T-cell (primary cell): ENCODE data around the gene B3GALT4. TPM values are rescaled to one million over a fixed set of nuclear protein-coding genes. Genes with fewer than 3 reads are reported as not detected.

Experiments used
- ATAC-seq, 4 experiments: fragments of 200-7000 bp in 3 of 4; fragments of 150-1000 bp in 1 of 4; cut with Tn5 transposase; replicated peaks in 1 of 4; 1 replicate in 3 of 4; 2 replicates in 1 of 4; pipeline ENCODE4 v1.10.0; 2021; ENCODE audit warnings: moderate library complexity in 3 of 4, mild to moderate bottlenecking in 2 of 4, moderate number of reproducible peaks in 1 of 4
- CTCF ChIA-PET, 2 donors: fragments of 300-600 bp; sonication (Branson Sonifier 250); formaldehyde crosslinking; loops; one replicate each; lab custom pipeline; 2022; ENCODE audit warnings: antibody characterized with exemption in 2 of 2; lab: Charles Lee
- POLR2A ChIA-PET, 2 donors: fragments of 300-600 bp; sonication (Branson Sonifier 250); formaldehyde crosslinking; loops; one replicate each; lab custom pipeline; 2022; ENCODE audit warnings: antibody characterized with exemption in 2 of 2; lab: Charles Lee
- DNase-seq, 35 experiments: peaks; one replicate each; pipeline versions ENCODE4 v3.0.0 to v3.0.0-alpha.2; 2013 to 2023
- H3K27ac ChIP-seq: one replicate; pipeline ENCODE4 v1.5.1; 2013; ENCODE audit warnings: low read length
- H3K27me3 ChIP-seq, 2 experiments: replicated peaks in 1 of 2; 1 replicate in 1 of 2; 2 replicates in 1 of 2; pipeline versions ENCODE4 v1.6.1 to v1.7.0; 2013; ENCODE audit warnings: low read length in 1 of 2, mixed read lengths in 1 of 2; ENCODE audit not compliant: control insufficient read depth in 2 of 2, insufficient read depth in 2 of 2; ENCODE audit errors: extremely low read depth in 1 of 2
- H3K36me3 ChIP-seq, 2 donors: 1 replicate in 1 of 2; 2 replicates in 1 of 2; pipeline versions ENCODE4 v1.6.1 to v1.7.0; 2013; ENCODE audit warnings: low read length in 1 of 2; ENCODE audit not compliant: control insufficient read depth in 2 of 2, insufficient read depth in 1 of 2; ENCODE audit errors: extremely low read depth in 1 of 2
- H3K4me1 ChIP-seq, 2 experiments: 1 replicate in 1 of 2; 2 replicates in 1 of 2; pipeline versions ENCODE4 v1.6.1 to v1.7.0; 2013; ENCODE audit warnings: low read length in 2 of 2, mixed read lengths in 1 of 2; ENCODE audit not compliant: insufficient read depth in 2 of 2, control insufficient read depth in 1 of 2; ENCODE audit errors: extremely low read depth in 1 of 2
- H3K4me3 ChIP-seq, 2 donors: 1 replicate in 1 of 2; 2 replicates in 1 of 2; pipeline versions ENCODE4 v1.5.1 to v1.7.0; 2013; ENCODE audit warnings: mild to moderate bottlenecking in 2 of 2, low read length in 1 of 2, moderate library complexity in 1 of 2; ENCODE audit not compliant: control insufficient read depth in 1 of 2; ENCODE audit errors: extremely low read depth in 1 of 2
- H3K9me3 ChIP-seq: 2 replicates; pipeline ENCODE4 v1.7.0; 2013
- H3K27ac Mint-ChIP-seq, 2 donors: one replicate each; pipeline ENCODE4 v1.8.0; 2020 to 2021; ENCODE audit warnings: mild to moderate bottlenecking in 2 of 2, mixed read lengths in 2 of 2
- H3K27me3 Mint-ChIP-seq, 2 donors: one replicate each; pipeline ENCODE4 v1.8.0; 2021 to 2022; ENCODE audit warnings: mixed read lengths in 2 of 2
- H3K36me3 Mint-ChIP-seq: one replicate; pipeline ENCODE4 v1.8.0; 2021; ENCODE audit warnings: mixed read lengths
- H3K4me1 Mint-ChIP-seq, 3 donors: one replicate each; pipeline ENCODE4 v1.8.0; 2020 to 2022; ENCODE audit warnings: mixed read lengths in 3 of 3, mild to moderate bottlenecking in 1 of 3
- H3K4me3 Mint-ChIP-seq, 3 donors: one replicate each; pipeline ENCODE4 v1.8.0; 2020 to 2022; ENCODE audit warnings: mild to moderate bottlenecking in 3 of 3, mixed read lengths in 3 of 3, moderate library complexity in 3 of 3
- H3K9me3 Mint-ChIP-seq, 3 donors: one replicate each; pipeline ENCODE4 v1.8.0; 2020 to 2022; ENCODE audit warnings: mixed read lengths in 3 of 3
- WGBS: methylation state at CpG from one replicate; pipeline ENCODE4 v1.1.5; 2013; ENCODE audit warnings: missing lambda C conversion rate; ENCODE audit not compliant: insufficient coverage; 5-methylcytosine and 5-hydroxymethylcytosine counted together
- total RNA-seq, 35 experiments: library from RNA in 6 of 35; stranded (reverse) in 6 of 35; fragments of 120-200 nt in 1 of 35; gene quantifications; one replicate each; pipeline versions ENCODE4 v1.2.1 to v1.2.4 and lab custom pipeline; 2013 to 2026

Gene B3GALT4
- total RNA-seq, 5 donors from 2014 or later (not counting 1 experiment from before 2014, with no cell fraction given): 12.2 to 47.2 (median 40.4) TPM

DNA sequence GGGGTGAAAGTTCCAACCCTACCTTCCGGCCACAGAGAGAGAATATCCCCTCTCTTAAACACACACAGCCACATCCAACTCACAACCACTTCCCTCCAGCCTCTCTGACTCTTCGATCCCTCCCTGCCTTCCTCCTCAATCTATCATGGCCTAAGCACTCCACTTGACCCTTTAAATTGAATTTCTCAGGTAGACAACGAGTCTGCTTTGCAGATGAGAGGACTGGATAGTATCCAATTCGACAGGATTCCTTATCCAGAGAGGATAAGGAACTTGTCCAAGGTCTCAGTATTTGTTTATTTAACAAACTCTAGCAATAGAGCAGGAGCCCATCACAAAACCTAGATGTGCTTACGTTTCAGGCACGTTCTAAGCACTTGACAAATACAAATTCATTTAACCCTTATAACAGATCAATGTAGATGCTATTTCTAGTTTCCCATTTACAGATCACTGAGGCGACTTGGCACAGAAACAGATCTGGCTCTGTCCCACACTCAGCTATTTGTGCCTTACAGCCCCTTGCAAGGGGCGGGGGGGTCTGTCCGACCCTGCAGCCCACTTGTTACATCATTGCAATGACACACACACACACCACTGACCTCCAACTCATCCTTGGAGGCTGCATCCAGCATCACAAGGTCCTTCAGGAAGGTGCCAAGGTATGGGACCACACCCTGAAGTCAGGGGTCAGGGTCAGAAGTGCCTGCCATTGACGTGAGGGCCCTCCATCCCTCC, 17.3 kb downstream of the B3GALT4 start:
- Mint-ChIP-seq H3K27ac (peak overlapping the region; percentile 41 to 49), H3K4me1 (peaks cover 38 to 47% (median 41%) of the 10 kb centered on the region in 3 donors), H3K9me3 (no peaks in the 10 kb centered on the region), H3K4me3 (no peak overlapping the region), H3K27me3 (no peaks in the 10 kb centered on the region), H3K36me3 (peaks cover 30% of the 10 kb centered on the region)
- POLR2A ChIA-PET: no interaction called here
- peaks cover 3 to 61% of the 10 kb centered on the region in 2 donors for H3K36me3 ChIP-seq
- DNase-seq (no peak), ATAC-seq (no peak)
- H3K9me3 ChIP-seq: no peaks in the 10 kb centered on the region
- no peaks in the 10 kb centered on the region for H3K27me3 ChIP-seq
- H3K27ac ChIP-seq: no peak overlapping the region
- H3K4me1 ChIP-seq: peaks cover 13 to 31% of the 10 kb centered on the region in 2 experiments
- CTCF ChIA-PET: no interaction called here
- WGBS: 97% methylated on average over 8 of the region's 10 CpGs
- no peak overlapping the region for H3K4me3 ChIP-seq

- Histone ChIP-seq H3K36me3 (peaks cover 0 to 58% of the 10 kb centered on the region in 2 donors), H3K9me3 (no peaks in the 10 kb centered on the region), H3K27me3 (no peaks in the 10 kb centered on the region), H3K27ac (no peak overlapping the region), H3K4me3 (no peak overlapping the region), H3K4me1 (peaks cover 7 to 33% of the 10 kb centered on the region in 2 experiments)
- 87% methylated on average over 6 of the region's 15 CpGs for WGBS
- peaks cover 33 to 47% (median 38%) of the 10 kb centered on the region in 3 donors for H3K4me1 Mint-ChIP-seq
- H3K27me3 Mint-ChIP-seq: no peaks in the 10 kb centered on the region
- CTCF ChIA-PET: interaction anchor here in 1 of 2 donors (1.0 kb wide), 1 partner anchor 101 kb away, joined by 3 read pairs; no protein-coding TSS in a partner anchor
- peak overlapping the region in 1 of 3 donors; percentile 15 for H3K4me3 Mint-ChIP-seq
- POLR2A ChIA-PET: interaction anchor here in 1 of 2 donors (0.5 to 1.2 kb wide), 2 partner anchors 13 to 85 kb away, joined by 3 to 4 read pairs; no protein-coding TSS in a partner anchor
- ATAC-seq (no peak), DNase-seq (no peak)
- H3K27ac Mint-ChIP-seq: peak overlapping the region; percentile 55 to 80
- H3K36me3 Mint-ChIP-seq: peaks cover 33% of the 10 kb centered on the region
- no peaks in the 10 kb centered on the region for H3K9me3 Mint-ChIP-seq
These were observed 18.9 kb downstream of the B3GALT4 start for GRCh38 chr6:33295621-33296369.

DNA sequence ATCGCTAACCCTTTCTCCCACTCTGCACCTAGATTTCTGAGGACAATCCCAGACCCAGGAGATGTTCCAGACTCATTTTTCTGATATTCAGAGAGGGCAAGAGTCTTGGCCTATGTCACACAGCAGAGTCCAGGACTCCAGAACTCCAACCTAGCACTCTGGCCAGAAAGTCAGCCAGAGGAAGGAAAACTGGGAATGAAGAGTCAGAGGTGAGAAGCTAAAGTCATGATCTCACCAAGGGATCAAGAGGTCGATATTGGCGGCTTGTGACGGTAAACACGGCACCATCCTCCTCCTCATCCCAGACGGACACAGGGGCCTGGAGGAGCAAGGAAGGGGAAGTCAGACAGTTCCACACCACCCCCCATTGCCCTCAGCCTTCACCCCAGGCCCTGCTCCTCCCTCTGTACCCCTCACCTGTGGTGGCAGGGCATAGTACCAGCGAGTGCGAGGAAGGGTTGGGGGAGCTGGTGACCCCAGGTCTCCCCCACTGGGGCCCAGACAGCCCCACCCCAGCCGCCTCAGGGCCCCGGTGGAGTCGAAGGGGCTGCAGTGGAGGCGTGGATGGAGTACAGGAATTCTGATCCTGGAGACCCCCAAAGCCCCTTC, 20.0 kb downstream of the B3GALT4 start:
- no peaks in the 10 kb centered on the region for H3K9me3 Mint-ChIP-seq
- Histone ChIP-seq H3K27me3 (no peaks in the 10 kb centered on the region), H3K27ac (peak overlapping the region; percentile 74), H3K9me3 (no peaks in the 10 kb centered on the region), H3K36me3 (peaks cover 0 to 55% of the 10 kb centered on the region in 2 donors), H3K4me1 (peaks cover 7 to 36% of the 10 kb centered on the region in 2 experiments), H3K4me3 (peak overlapping the region in 1 of 2 donors; percentile 89)
- ATAC-seq (no peak), DNase-seq (no peak)
- 100% methylated on average over 3 of the region's 12 CpGs for WGBS
- H3K4me3 Mint-ChIP-seq: peak overlapping the region; percentile 53 to 99 (median 63)
- H3K27ac Mint-ChIP-seq: peak overlapping the region; percentile 85 to 87
- no peaks in the 10 kb centered on the region for H3K27me3 Mint-ChIP-seq
- peaks cover 29 to 51% (median 37%) of the 10 kb centered on the region in 3 donors for H3K4me1 Mint-ChIP-seq
- ChIA-PET POLR2A (interaction anchor here (1.2 to 1.9 kb wide), 2 partner anchors 12 to 15 kb away, joined by 4 to 6 read pairs; no protein-coding TSS in a partner anchor), CTCF (interaction anchor here in 1 of 2 donors (0.6 to 1.2 kb wide), 3 partner anchors 8 to 102 kb away, joined by 3 to 6 read pairs (median 3); partner anchors contain the start of gene WDR46)
- peaks cover 32% of the 10 kb centered on the region for H3K36me3 Mint-ChIP-seq

DNA sequence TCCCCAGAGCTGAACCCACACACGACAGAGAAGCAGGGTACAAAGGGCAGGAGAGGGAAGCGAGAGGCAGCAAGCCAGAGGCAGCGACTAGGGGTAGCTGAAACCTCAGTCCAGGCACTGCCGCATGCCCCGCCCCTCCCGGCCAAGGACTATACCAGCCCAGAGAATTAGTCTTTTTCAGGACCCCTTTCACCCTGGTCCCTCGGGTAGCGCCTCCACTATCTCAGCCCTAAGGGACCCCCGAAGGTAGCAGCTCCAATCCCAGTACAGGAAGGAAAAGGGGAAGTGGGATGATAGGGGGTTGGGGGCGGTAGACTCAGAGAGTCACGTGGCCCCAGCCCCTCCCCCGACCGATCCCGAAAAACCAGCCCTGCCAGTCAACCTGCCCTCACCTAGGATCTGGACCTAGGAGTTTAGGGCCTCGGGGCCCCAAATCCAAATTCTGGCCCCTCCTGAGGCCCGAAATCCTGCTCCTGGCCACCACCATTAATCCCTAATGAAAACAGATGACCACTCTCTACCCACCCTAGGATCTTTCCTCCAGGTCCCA, 20.6 kb downstream of the B3GALT4 start:
- ChIA-PET POLR2A (interaction anchor here (0.7 to 1.9 kb wide), 3 partner anchors 9 to 15 kb away, joined by 3 to 6 read pairs (median 6); partner anchors contain the start of gene WDR46 (in 2 of the 2)), CTCF (interaction anchor here in 1 of 2 donors (0.5 to 1.2 kb wide), 7 partner anchors 9 to 223 kb away, joined by 3 to 6 read pairs (median 4); partner anchors contain the start of genes RPS18, VPS52 and WDR46)
- Mint-ChIP-seq H3K4me1 (peaks cover 29 to 51% (median 37%) of the 10 kb centered on the region in 3 donors), H3K9me3 (no peaks in the 10 kb centered on the region), H3K27me3 (no peaks in the 10 kb centered on the region), H3K36me3 (peaks cover 27% of the 10 kb centered on the region), H3K27ac (peak overlapping the region; percentile 78 to 87), H3K4me3 (peak overlapping the region; percentile 53 to 99 (median 63))
- ATAC-seq (no peak), DNase-seq (no peak)
- Histone ChIP-seq H3K9me3 (no peaks in the 10 kb centered on the region), H3K27ac (peak overlapping the region; percentile 74), H3K4me3 (peak overlapping the region in 1 of 2 donors; percentile 89), H3K4me1 (peaks cover 7 to 36% of the 10 kb centered on the region in 2 experiments), H3K27me3 (no peaks in the 10 kb centered on the region), H3K36me3 (peaks cover 0 to 52% of the 10 kb centered on the region in 2 donors)
- WGBS: 17% methylated on average over 1 of the region's 16 CpGs

DNA sequence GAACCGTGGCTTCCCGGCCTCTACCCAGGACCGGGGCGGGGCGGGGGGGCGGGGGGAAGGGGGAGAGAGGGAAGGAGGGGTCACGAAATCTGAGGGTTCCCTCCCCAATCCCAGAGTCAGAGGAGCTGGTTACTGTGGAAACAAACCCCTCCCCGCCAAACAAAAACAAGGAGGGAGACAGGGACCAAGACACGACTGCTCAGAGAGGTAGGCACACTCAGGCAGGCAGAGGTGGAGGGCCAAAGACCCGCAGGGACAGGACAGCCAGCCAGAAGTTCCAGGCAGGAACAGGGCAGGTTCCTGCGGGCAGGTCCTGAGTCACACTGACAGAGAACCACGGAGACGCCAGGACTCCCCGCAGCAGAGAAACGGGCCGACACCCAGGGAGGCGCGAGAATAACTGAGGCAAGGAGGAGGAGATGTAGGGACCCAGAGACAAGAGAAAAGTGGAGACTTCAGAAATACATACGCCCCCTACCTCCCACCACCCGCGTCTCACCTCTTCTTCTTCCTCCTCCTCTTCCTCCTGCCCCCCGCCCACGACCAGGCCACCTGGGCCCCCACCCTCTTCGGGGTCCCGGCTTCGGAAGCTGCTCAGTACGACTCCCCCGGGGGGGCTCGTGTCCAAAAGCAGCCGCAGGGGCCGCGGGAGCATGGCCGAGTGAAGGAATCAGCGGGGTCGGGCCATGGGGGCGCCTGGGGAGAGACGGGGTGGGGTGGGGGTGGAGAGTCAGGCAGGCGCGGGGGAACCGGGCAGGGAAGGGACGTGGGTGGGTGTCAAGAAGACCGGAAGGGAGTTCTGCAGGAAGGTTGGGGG, 21.2 kb downstream of the B3GALT4 start:
- H3K36me3 Mint-ChIP-seq: peaks cover 23% of the 10 kb centered on the region

More for the DNA sequence above, 21.2 kb downstream of the B3GALT4 start:
- H3K36me3 ChIP-seq: peaks cover 3 to 53% of the 10 kb centered on the region in 2 donors
- Mint-ChIP-seq H3K9me3 (no peaks in the 10 kb centered on the region), H3K27me3 (no peaks in the 10 kb centered on the region), H3K27ac (peak overlapping the region; percentile 95 to 98), H3K4me3 (peak overlapping the region; percentile 95 to 99 (median 99)), H3K4me1 (peaks cover 29 to 51% (median 37%) of the 10 kb centered on the region in 3 donors)
- peaks cover 7 to 36% of the 10 kb centered on the region in 2 experiments for H3K4me1 ChIP-seq
- H3K9me3 ChIP-seq: no peaks in the 10 kb centered on the region
- peak; percentile 3 to 41 (median 5) for ATAC-seq
- under 1% methylated on average over 19 of the region's 42 CpGs for WGBS
- no peaks in the 10 kb centered on the region for H3K27me3 ChIP-seq
- H3K4me3 ChIP-seq: peak overlapping the region; percentile 89 to 91
- DNase-seq: peak in 30 of 35 experiments; percentile 24 to 82 (median 56)
- peak overlapping the region; percentile 88 for H3K27ac ChIP-seq
- ChIA-PET CTCF (interaction anchor here in 1 of 2 donors (0.5 to 1.6 kb wide), 8 partner anchors 9 to 222 kb away, joined by 3 to 16 read pairs (median 4); partner anchors contain the start of genes B3GALT4, RPS18, VPS52 and WDR46), POLR2A (interaction anchor here (0.7 to 1.9 kb wide), 5 partner anchors 9 to 82 kb away, joined by 3 to 12 read pairs (median 6); partner anchors contain the start of genes WDR46 (in 2 of the 2) and ZBTB22 (in 1 of the 2))
